HG02623 (cell line): ENCODE results near the gene GRAMD1B.

Experiments used
- ATAC-seq: cut with Tn5 transposase; IDR thresholded peaks from one replicate; pipeline ENCODE4 v1.9.1; 2021; ENCODE audit warnings: moderate library complexity; ENCODE audit not compliant: unreplicated experiment

GRAMD1B gene

DNA sequence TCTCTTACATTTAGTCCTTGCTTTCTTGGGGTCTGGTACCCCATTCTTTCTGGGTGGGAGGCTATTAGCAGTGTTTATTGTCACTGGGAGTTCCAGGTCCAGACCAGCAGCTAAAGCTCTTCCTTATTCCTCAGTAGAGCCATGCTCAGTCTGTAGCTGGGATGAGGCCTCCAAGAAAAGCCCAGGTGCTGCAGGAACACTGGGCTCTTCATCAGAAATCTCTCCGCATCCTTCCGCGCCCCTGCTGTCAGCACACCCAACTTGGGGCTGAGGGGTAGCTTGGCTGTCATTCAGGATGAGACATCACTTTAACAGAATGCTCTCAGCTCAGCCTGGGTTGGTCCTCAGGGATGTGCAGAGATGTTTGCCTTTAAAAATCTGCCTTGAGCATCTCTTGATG, 97.5 kb downstream of the GRAMD1B start:
- ATAC-seq: no peak

DNA sequence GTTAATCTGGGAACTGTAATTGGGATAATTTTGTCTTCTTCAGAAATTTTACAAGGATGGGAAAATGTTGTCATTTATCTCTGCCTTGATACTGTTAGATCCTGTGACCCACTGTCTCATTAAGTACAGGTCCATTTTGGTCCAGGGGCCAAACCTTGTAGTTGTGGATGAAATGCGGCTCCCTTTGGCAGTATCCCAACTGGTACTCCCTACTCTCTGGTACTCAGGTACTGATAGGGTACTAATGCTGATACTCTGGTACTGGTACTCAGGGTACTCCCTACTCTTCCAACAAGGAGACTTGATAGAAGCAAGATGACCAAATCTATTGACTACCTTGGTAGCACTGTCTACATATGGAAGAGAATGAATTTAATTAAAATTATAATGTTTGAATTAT, 97.9 kb downstream of the GRAMD1B start:
- ATAC-seq: no peak

- ATAC-seq: no peak
Measured at GRCh38 chr11:123531325-123531724, 101.3 kb downstream of the GRAMD1B start.

DNA sequence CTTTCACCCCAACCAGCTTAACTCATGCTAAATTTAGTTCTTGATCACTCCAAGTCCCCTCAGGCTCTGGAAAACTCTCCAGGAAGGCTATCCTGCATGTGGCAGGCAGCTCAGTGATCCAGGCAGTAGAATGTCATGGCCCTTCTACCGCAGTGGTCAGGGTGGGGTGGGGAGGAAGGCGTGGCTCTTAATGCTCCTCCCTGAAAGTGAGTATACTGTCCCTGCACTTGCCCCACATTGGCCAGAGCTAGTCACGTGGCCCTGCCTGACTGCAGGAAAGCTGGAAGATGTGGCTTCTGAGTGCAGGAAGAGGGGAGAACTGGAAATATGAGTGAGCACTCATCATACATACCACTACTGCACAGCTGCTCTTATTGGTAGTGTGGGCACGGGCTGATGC, 102.1 kb downstream of the GRAMD1B start:
- no peak for ATAC-seq

- no peak for ATAC-seq
Measured at GRCh38 chr11:123535401-123535800, 105.3 kb downstream of the GRAMD1B start.

- no peak for ATAC-seq
Measured at GRCh38 chr11:123536690-123537437, 106.8 kb downstream of the GRAMD1B start.

DNA sequence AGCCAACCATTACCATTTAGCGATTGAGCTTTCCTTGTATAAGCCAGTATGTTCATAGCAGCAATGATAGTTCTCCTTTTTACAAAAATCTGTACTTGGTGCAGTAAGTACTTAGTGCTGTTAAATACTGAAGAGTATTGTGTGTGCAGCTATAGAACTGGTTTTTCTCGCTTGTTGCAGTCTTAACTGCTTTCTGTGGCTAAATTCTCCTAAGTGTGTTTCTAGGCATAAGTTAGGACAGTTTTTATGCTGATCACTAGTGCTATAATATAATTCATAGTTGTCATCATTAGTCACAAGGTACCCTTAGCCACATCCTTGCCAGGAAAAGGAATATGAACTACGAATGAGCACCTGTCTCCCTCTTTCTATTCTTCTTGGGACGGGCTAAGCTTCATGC, 107.7 kb downstream of the GRAMD1B start:
- ATAC-seq: no peak

- no peak for ATAC-seq
Measured at GRCh38 chr11:123543797-123544196, 113.7 kb downstream of the GRAMD1B start.

DNA sequence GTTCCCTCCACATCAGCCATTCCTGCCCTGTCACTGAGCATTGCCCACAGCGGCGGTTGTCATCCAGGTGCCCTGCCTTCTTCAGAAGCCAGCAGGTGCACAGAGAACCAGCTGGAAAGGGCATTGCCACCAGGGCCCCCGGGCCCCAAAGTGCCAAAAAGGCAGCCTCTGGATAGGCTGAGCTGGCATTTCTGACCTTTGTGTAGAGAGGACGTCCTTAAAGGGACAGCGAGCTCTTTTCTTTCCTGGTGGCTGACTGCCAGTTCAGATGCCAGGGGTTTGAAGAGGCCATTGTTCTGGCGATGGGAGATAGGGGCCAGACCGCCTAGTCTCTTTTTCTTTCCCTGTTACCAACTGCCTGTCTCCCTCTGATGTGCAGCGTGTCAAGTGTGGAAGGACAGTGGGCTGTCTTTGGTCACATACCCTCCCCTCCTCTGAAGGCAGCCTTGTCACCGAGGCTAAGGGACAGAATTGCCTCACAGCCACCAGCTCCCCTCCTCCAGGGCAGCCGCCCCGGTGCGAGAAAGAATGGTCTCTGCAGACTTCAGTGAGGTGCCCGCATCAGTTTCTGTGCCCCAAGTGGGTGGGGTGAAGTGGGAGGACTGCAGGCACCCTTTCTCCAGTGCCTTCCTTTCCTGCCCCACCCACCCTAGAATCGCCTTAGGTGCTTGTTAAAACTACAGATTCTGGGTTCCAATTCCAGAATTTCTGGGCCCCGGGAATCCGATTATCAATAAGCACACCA, 114.7 kb downstream of the GRAMD1B start:
- ATAC-seq: no peak

GRCh38 chr11:123545726-123546270, 115.7 kb downstream of the GRAMD1B start:
- no peak for ATAC-seq

DNA sequence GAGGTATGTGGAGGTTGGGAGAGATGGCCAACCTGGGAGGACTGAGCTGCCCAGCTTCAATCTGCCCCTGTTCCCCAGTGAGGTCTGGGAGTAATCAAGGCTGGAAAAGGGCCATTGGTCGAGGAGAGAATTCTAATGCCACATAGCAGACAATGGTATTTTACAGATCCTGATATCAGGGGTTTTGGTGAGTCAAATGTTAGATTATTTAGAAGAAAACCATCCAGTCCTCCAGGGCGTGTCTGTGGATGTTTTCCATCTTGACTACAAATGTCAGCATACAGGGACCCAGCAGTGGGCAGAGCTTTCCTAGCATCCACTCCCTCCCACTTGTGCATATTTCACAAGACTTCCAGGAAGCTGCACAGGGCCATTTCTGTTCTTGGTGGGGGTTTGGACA, 116.4 kb downstream of the GRAMD1B start:
- no peak for ATAC-seq

GRCh38 chr11:123547180-123547579, 117.1 kb downstream of the GRAMD1B start:
- ATAC-seq: peak; percentile 85

DNA sequence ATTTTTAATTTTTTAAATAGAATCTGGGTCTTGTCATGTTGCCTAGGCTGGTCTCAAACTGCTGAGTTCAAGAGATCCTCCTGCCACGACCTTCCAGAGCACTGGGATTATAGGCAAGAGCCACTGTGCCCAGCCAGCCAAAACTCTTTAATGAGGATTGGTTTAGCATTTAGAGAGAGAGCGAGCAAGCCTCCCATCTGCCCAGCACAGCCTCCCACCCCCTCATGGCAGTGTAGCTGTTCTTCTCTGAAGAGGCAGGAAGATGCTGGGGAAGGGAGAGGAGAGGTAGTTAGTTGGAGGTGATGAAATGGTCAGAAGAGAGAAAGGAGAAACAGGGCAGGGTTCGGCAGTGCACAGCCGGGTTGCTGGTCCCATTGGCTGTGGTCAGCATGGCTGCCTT, 118.7 kb downstream of the GRAMD1B start:
- no peak for ATAC-seq

GRCh38 chr11:123549926-123550917, 120.2 kb downstream of the GRAMD1B start:
- no peak for ATAC-seq

GRCh38 chr11:123551079-123551478, 121.0 kb downstream of the GRAMD1B start:
- no peak for ATAC-seq

DNA sequence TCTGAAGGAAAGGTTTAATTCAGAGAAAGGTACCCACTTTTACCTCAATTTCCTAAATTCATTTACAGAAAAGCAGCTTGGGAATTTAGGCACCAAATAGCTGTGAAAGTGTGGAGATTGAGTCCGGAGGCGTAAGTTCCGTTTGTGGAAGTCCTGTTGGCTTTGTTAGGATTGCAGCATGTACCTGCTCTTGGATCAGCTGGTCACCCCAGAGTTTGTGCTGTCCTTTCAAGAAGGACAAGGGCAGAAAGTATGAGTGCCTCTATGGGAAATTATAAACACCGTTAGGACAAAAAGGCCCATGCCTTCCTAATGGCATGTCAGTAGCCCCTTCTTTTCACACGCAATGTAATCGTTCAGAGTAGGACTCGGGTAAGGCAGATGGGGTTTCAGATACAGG, 126.6 kb downstream of the GRAMD1B start:
- ATAC-seq: no peak

- ATAC-seq: no peak
Measured at GRCh38 chr11:123558536-123559315, 128.7 kb downstream of the GRAMD1B start.

DNA sequence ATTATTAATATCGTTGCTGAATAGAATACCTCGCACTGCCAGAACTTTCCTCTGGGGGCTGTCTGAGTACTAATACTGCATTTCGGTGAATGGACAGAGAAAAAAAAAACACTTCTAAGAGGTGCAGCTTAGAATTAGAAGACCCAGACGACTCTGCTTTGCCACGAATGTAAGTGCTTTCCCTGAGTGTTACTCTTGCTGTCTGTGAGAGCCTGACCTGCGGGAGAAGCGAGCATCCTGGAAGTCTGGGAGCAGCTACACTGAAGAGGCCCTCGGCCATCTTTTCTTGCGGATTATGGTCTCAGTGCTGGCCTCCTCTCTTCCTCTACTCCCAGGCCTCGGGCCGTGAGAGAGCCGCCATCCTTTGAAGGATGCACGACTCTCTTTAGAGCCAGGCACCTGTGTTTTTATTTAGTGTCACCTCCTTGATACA, 129.5 kb downstream of the GRAMD1B start:
- no peak for ATAC-seq

DNA sequence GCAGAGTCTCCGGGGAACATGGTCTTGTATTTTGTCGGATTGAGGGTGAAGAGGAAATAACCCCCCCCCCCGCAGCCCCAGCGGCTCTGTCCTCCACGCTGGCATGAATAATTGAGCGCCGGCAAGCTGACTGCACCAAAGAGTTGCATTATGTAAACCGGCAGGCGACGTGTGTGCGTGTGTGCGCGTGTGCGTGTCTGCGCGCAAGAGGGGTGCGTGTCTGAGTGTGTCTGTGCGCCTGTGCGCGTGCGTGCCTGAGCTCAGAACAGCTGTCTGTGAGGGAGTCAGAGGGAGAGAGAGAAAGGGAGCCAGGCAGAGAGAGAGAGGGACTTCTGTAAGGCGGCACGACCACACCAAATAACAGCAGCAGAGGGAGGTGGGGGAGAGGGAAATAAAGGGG, 129.9 kb downstream of the GRAMD1B start:
- ATAC-seq: peak; percentile 60

- no peak for ATAC-seq
Measured at GRCh38 chr11:123561431-123561800, 131.3 kb downstream of the GRAMD1B start.
